ENCODE data around the gene BASP1. TPM values are rescaled to one million over a fixed set of nuclear protein-coding genes. Genes with fewer than 3 reads are reported as not detected.
"Not testable (repeated sequence)": the region's sequence is repeated elsewhere in the genome, so short reads cannot be mapped to it uniquely, and the experiment has no call there.

Gene BASP1
- total RNA-seq, 1 donor from 2014 or later, result not detected

DNA sequence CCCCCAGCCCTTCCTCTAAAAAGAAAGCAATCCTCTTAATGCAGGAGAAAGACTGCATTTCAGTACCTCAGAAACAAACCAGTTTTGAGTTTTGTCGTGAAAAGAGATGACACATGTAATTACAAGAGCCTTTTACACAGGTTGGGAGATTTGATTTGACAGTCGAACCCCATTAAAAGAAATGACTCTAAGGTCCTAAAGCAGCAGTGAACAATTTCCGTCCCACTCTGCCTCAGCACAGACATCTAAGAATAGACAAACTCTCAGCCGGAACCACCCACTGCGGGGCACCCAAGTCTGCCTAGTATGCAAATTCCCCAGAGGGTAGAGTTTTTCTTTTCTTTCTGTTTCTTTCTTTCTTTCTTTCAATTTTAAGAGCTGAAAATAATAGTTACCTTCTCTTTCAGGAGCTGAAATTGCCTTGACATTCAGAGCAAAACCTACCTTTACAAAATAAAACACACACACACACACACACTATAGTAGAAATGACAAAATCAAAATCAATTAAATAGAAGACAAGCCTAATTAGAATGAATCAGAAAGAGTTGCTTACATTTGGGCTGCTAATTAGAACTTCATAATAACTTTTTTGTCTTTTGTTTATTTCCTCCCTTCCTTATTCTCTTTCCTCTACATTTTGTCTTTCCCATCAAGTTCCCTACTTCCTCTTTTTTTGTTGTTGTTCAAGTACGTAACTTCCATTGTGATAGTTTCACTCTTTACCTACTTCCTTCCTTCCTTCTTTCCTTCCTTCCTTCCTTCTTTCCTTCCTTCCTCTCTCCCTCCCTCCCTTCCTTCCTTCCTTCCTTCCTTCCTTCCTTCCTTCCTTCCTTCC is 65.1 kb downstream of the BASP1 start:
- intact Hi-C loops (cut with micrococcal nuclease), result no loop called here

GRCh38 chr5:17283121-17283415 is 65.6 kb downstream of the BASP1 start:
- intact Hi-C loops (cut with micrococcal nuclease), result no loop called here

- intact Hi-C loops (cut with micrococcal nuclease), result no loop called here
Measured at GRCh38 chr5:17287501-17288155, 70.2 kb downstream of the BASP1 start.

- intact Hi-C loops (cut with micrococcal nuclease), result no loop called here
Measured at GRCh38 chr5:17288570-17288969, 71.1 kb downstream of the BASP1 start.

DNA sequence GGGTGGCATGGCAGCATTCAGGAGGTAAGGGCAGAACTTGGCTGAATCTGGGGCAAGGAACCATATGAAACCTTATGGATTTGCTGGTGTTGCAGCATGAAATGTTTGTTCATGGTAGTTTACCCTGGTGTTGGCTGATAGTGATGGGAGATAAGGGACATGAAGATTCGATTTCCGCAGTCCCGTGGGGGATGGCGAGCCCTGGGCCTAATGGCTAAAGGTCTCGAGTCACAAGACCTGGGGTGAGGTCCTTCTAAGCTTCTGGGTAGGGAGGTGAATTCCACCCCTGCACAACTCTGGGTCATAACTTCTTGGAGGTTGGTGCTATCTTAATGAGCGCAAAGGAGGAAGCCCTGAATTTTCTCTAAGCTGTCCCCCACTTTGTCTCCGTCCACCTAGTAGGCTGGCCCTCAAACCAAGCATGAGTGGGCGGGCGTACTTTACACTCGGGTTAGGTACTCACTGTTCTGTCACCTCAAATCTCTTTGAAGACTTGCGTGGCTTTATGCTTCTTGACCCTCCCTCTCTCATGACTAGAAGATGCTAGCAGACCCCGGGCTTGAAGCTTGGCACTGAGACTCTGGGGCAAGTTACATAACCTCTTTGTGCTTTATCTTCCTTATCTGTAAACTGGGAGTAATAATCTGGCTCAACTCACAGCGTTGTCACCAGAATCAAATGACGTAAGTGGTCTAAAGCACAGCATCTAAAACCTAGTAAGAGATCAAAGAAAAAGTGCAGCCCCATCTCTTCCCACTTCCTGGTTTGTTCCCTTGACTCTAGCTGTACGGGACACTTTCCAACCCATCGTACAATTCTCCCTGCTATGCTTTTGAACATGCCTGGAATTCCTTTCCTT is 72.5 kb downstream of the BASP1 start:
- intact Hi-C loops (cut with micrococcal nuclease), result no loop called here

DNA sequence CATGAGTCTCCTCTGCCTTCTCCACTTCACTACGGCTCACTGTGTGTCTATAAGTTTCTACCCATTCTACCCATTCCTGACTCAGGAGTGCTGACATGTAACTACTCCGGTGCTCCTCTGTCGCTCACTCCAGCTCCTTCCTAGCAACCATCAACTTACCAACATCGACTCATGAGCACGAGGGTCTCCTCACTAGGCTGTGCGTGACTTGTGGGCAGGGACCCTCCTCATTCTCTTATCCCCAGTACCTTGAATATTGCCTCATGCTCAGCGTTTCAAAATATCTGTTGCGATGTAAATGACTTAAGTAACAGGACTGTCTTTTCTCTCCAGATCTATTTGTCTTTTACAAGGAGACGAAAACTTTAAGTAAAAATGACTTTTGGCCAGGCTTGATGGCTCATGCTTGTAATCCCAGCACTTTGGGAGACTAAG is 73.1 kb downstream of the BASP1 start:
- intact Hi-C loops (cut with micrococcal nuclease), result no loop called here

DNA sequence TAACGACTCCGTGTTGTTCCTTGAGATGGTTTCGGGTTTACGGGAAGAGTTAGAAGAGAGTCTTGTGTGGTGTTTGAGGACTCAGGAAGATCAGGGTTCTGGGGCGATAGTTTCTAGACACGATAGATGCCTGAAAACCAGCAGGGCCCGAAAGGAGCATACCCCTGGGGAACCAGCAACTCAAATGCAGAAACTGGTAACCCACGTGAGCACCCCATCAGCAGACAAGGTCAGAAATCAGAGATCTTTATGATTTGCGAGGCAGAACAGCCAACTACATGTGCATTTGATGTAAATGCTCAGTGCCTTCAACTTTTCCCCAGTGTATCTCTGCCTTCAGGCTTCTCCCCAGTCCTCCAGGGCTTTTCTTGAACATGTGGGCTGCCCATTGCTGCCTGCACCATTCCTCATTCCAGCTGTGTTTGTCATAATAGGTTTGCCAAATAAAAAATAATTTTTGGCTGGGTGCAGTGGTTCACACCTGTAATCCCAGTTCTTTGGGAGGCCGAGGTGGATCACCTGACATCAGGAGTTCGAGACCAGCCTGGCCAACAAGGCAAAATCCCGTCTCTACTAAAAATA is 75.1 kb downstream of the BASP1 start:
- intact Hi-C loops (cut with micrococcal nuclease), result no loop called here

DNA sequence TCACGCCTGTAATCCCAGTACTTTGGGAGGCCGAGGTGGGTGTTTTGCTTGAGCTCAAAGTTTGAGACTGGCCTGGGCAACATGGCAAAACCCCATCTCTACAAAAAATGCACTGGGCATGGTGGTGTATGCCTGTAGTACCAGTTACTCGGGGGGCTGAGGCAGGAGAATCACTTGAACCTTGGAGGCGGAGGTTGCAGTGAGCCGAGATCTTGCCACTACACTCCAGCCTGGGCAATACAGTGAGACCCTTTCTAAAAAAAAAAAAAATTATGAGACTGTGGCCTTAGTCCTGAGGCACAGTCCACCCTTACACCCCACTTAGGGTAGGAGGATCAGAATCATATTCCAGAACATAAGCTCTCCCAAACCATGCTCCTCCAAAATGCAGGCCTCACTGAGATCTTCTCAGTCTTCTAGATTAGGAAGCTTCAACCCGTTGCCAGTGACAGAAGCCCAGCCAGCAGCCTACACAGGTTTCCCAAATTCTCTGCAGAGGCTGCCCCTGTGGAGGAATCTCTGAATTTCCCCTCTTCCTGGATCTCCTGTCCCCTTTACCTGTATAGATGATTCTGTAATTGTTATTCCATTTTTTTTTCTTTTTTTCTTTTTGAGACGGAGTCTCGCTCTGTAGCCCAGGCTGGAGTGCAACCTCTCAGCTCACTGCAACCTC is 77.3 kb downstream of the BASP1 start:
- intact Hi-C loops (cut with micrococcal nuclease), result no loop called here

DNA sequence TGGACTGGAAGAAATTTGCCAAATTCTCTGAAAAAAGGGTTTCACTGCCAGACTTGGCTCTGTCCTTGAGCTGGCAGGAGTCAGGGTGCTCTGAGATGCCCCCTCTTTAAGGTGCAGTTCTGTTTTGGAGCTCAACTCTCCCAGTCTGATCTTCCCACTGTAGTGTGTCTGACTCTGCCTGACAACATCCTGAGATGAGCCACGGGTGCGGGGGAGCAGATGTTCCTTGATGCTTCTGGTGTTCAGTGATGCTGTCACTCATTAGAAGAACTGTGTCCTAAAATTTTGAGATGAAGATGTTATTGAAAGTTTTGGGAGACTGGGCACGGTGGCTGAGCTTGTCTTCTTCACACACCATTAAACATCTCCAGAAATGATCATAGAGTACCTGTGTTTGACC is 78.2 kb downstream of the BASP1 start:
- intact Hi-C loops (cut with micrococcal nuclease), result no loop called here

- intact Hi-C loops (cut with micrococcal nuclease), result no loop called here
Measured at GRCh38 chr5:17302106-17302505, 84.7 kb downstream of the BASP1 start.

DNA sequence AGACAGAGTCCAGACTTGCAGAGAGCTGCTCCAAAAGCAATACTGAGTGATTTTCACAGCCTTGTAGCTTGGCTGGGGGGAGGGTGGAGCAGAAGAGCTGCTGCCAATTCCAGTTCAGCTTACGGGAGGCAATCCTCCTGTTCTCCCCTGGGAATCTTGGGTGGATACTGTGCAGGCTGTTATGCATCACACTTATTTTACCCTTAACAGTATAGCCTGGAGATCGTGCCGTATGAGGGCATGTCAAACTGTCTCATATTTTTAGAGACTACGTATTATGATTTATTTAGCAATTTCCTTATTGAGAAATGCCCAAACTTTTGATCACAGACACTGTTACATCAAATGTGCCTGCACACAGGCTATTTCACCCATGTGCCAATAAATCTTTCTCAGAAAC is 85.2 kb downstream of the BASP1 start:
- intact Hi-C loops (cut with micrococcal nuclease), result no loop called here

GRCh38 chr5:17304282-17304681 is 86.9 kb downstream of the BASP1 start:
- intact Hi-C loops (cut with micrococcal nuclease), result no loop called here

DNA sequence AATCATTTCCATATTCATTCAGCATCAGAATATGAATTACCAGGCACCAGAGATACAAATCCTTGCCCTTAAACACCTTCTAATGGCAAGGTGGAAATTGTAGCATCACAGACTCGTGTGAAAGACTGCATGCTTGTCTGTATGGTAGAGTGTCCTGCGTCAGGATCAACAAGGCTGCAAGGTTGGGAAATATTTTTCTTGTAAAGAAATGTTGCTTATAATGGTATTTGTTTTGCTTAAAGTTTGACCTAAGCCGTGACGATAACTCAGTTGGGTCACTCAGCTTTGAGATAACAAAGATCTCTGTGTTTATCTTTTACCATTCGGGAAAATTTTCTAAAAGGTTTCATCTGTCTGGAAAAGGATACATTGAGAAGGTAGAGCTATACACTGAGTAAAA is 87.6 kb downstream of the BASP1 start:
- intact Hi-C loops (cut with micrococcal nuclease), result no loop called here

GRCh38 chr5:17305964-17306725 is 88.7 kb downstream of the BASP1 start:
- intact Hi-C loops (cut with micrococcal nuclease), result no loop called here

- intact Hi-C loops (cut with micrococcal nuclease), result no loop called here
Measured at GRCh38 chr5:17306726-17307091, 89.3 kb downstream of the BASP1 start.

DNA sequence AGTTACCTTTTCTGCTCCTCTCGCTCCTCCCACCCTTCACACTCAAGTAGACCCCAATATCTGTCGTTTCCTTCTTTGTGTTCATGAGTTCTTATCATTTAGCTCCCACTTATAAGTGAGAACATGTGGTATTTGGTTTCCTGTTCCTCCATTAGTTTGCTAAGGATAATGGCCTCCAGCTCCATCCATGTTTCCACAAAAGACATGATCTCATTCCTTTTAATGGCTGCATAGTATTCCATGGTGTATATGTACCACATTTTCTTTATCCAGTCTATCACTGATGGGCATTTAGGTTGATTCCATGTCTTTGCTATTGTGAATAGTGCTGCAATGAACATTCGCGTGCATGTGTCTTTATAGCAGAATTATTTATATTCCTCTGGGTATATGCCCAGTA is 90.0 kb downstream of the BASP1 start:
- intact Hi-C loops (cut with micrococcal nuclease), result not testable (repeated sequence)

DNA sequence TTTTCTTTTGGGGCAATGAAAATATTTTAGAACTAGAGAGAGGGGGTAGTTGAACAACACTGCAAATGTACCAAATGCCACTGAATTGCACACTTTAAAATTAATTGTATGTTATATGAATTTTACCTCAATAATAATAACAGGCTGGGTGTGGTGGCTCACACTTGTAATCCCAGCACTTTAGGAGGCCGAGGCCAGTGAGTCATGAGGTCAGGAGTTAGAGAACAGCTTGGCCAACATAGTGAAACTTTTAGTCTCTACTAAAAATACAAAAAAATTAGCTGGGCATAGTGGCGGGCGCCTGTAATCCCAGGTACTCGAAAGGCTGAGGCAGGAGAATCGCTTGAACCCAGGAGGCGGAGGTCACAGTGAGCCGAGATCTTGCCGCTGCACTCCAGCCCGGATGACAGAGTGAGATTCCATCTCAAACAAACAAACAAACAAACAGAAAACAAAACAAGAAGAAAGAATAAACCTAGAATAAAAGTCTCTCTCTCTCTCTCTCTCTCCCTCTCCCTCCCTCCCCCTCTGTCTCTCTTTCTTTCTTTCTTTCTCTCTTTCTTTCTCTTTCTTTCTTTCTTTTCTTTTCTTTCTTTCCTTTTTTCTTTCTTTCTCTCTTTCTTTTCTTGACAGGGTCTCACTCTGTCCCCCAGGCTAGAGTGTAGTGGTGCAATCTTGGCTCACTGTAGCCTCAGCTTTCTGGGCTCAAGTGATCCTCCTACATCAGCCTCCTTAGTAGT is 91.1 kb downstream of the BASP1 start:
- intact Hi-C loops (cut with micrococcal nuclease), result no loop called here

DNA sequence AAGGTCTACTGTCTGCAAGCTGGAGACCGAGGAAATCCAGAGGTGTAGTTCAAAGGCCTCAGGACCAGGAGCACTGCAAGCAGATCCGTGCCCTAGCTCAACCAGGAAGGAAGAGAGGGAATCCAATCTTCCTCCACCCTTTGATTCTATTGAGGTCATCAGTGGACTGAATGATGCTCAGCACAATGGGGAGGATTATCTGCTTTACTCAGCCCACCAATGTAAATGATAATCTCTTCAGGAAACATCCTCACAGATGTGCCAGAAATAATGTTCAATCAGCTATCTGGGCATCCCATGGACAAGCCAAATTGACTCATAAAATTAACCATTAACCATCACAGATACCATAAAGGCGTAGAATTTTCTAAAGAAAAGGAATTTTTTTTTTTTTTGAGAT is 92.0 kb downstream of the BASP1 start:
- intact Hi-C loops (cut with micrococcal nuclease), result no loop called here

DNA sequence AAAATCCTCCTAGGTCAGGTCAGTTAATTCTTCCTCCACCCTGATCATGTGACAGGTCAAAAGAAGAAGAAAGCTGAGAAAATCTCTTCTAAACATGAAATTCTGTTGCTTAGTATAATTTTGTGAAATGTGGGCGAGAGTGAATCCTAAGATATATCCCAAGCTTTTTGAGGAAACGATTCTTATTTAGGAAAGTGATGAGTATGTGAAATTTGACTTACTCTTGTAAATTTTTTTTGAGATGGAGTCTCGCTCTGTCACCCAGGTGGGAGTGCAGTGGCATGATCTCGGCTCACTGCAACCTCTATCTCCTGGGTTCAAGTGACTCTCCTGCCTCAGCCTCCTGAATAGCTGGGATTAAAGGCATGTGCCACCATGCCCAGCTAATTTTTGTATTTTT is 93.1 kb downstream of the BASP1 start:
- intact Hi-C loops (cut with micrococcal nuclease), result not testable (repeated sequence)

- intact Hi-C loops (cut with micrococcal nuclease), result not testable (repeated sequence)
Measured at GRCh38 chr5:17311811-17312210, 94.4 kb downstream of the BASP1 start.

All from T-helper 2 cell treated with Interferon-gamma antibody and Interleukin-4, amounts not matched to agents 100 ng/mL and 5 ng/mL, for 36 hours (primary cell).